IMR-90 (cell line): ENCODE results near the gene RBBP8NL. TPM values are rescaled to one million over a fixed set of nuclear protein-coding genes. Genes with fewer than 3 reads are reported as not detected.

ENCODE experiments used
- ATAC-seq: fragments of 200-7000 bp; cut with Tn5 transposase; 2 replicates; pipeline ENCODE4 v1.9.1; 2020; ENCODE audit warnings: low read depth, mild to moderate bottlenecking, moderate library complexity
- BruUV-seq: library from RNA; stranded (reverse); fragments of 400-500 nt; replicated peaks from 2 replicates; lab custom pipeline; 2021; lab: Mats Ljungman, UMichigan
- CTCF ChIA-PET: fragments of 300-600 bp; formaldehyde crosslinking; extraction: SDS; loops from one replicate; lab custom pipeline; 2021; ENCODE audit warnings: antibody characterized with exemption; lab: Yijun Ruan, JAX
- POLR2A ChIA-PET: fragments of 300-600 bp; sonication (Branson Sonifier 250); formaldehyde crosslinking; loops from one replicate; lab custom pipeline; 2022; ENCODE audit warnings: antibody characterized with exemption; ENCODE audit not compliant: unreplicated experiment; lab: Charles Lee
- DNase-seq: peaks from one replicate; pipeline ENCODE4 v3.0.0; 2013
- H2AFZ ChIP-seq: replicated peaks from 2 replicates; pipeline ENCODE3; 2013; ENCODE audit warnings: low read length, mild to moderate bottlenecking; ENCODE audit not compliant: poor library complexity
- H2AK5ac ChIP-seq: 2 replicates; pipeline ENCODE4 v1.6.1; 2013; ENCODE audit warnings: low read depth, low read length, inconsistent platforms
- H2AK9ac ChIP-seq: replicated peaks from 2 replicates; pipeline ENCODE3; 2013; ENCODE audit warnings: mild to moderate bottlenecking, low read depth, low read length, moderate library complexity; ENCODE audit not compliant: poor library complexity
- H2BK120ac ChIP-seq: 2 replicates; pipeline ENCODE4 v1.6.1; 2013; ENCODE audit warnings: low read depth, low read length, inconsistent platforms
- H2BK15ac ChIP-seq: 3 replicates; pipeline ENCODE4 v1.6.1; 2013; ENCODE audit warnings: low read depth, low read length, inconsistent platforms
- H2BK20ac ChIP-seq: 2 replicates; pipeline ENCODE4 v1.6.1; 2013; ENCODE audit warnings: low read depth, mild to moderate bottlenecking, inconsistent platforms, low read length, moderate library complexity
- H2BK5ac ChIP-seq: 2 replicates; pipeline ENCODE4 v1.6.1; 2013; ENCODE audit warnings: mild to moderate bottlenecking, low read depth, low read length, inconsistent platforms; ENCODE audit not compliant: poor library complexity, severe bottlenecking
- H3K14ac ChIP-seq: replicated peaks from 2 replicates; pipeline ENCODE4 v1.6.1; 2013; ENCODE audit warnings: low read depth, low read length, inconsistent platforms
- H3K18ac ChIP-seq: 2 replicates; pipeline ENCODE4 v1.6.1; 2013; ENCODE audit warnings: low read depth, low read length, control low read depth
- H3K23ac ChIP-seq: 2 replicates; pipeline ENCODE4 v1.6.1; 2013; ENCODE audit warnings: low read depth, low read length, inconsistent platforms
- H3K27ac ChIP-seq: 2 replicates; pipeline ENCODE4 v1.5.1; 2013; ENCODE audit warnings: mild to moderate bottlenecking, control low read depth, low read length; ENCODE audit not compliant: insufficient read depth
- H3K27me3 ChIP-seq: 2 replicates; pipeline ENCODE4 v1.6.1; 2013; ENCODE audit warnings: low read length; ENCODE audit not compliant: control insufficient read depth, insufficient read depth
- H3K36me3 ChIP-seq: 2 replicates; pipeline ENCODE4 v1.6.1; 2013; ENCODE audit warnings: low read length, mixed read lengths; ENCODE audit not compliant: control insufficient read depth, insufficient read depth
- H3K4ac ChIP-seq: 2 replicates; pipeline ENCODE4 v1.6.1; 2013; ENCODE audit warnings: low read depth, low read length, inconsistent platforms
- H3K4me1 ChIP-seq: 2 replicates; pipeline ENCODE4 v1.6.1; 2013; ENCODE audit warnings: low read length, mixed read lengths; ENCODE audit not compliant: control insufficient read depth, insufficient read depth
- H3K4me2 ChIP-seq: 2 replicates; pipeline ENCODE4 v1.6.1; 2013; ENCODE audit warnings: low read depth, mild to moderate bottlenecking, control low read depth, low read length, moderate library complexity
- H3K4me3 ChIP-seq: 2 replicates; pipeline ENCODE4 v1.5.1; 2013; ENCODE audit warnings: low read depth, mild to moderate bottlenecking, control low read depth, low read length, moderate library complexity; ENCODE audit not compliant: insufficient read depth
- H3K56ac ChIP-seq: 2 replicates; pipeline ENCODE4 v1.6.1; 2013; ENCODE audit warnings: low read length, inconsistent platforms; ENCODE audit not compliant: insufficient read depth; ENCODE audit errors: extremely low read depth
- H3K79me1 ChIP-seq, 2 experiments: 2 replicates each; pipeline ENCODE4 v1.6.1; 2013; ENCODE audit warnings: low read length in 2 of 2, inconsistent platforms in 1 of 2, low read depth in 1 of 2
- H3K9ac ChIP-seq: 2 replicates; pipeline ENCODE4 v1.6.1; 2013; ENCODE audit warnings: low read depth, low read length, control low read depth
- H3K9me1 ChIP-seq: 2 replicates; pipeline ENCODE4 v1.6.1; 2013; ENCODE audit warnings: low read length, inconsistent platforms; ENCODE audit not compliant: insufficient read depth
- H3K9me3 ChIP-seq: 2 replicates; pipeline ENCODE4 v1.6.1; 2013; ENCODE audit warnings: low read length; ENCODE audit not compliant: control insufficient read depth, insufficient read depth
- H4K20me1 ChIP-seq: 2 replicates; pipeline ENCODE4 v1.6.1; 2013; ENCODE audit warnings: low read length, inconsistent platforms; ENCODE audit not compliant: insufficient read depth
- H4K5ac ChIP-seq: 2 replicates; pipeline ENCODE4 v1.6.1; 2013; ENCODE audit warnings: mild to moderate bottlenecking, low read depth, low read length, control low read depth
- H4K8ac ChIP-seq, 2 experiments: 2 replicates each; pipeline ENCODE4 v1.6.1; 2013; ENCODE audit warnings: low read depth in 2 of 2, low read length in 2 of 2, control low read depth in 1 of 2, inconsistent platforms in 1 of 2
- H4K91ac ChIP-seq: 2 replicates; pipeline ENCODE4 v1.6.1; 2013; ENCODE audit warnings: low read depth, low read length, inconsistent platforms; ENCODE audit not compliant: insufficient read depth
- CEBPB ChIP-seq: IDR thresholded peaks from 2 replicates; pipeline ENCODE4 v1.6.1; 2012; ENCODE audit warnings: low read depth, low read length, improper control_type of control experiment
- CHD1 ChIP-seq: IDR thresholded peaks from 2 replicates; pipeline ENCODE4 v1.6.1; 2012; ENCODE audit warnings: low read depth, low read length, improper control_type of control experiment
- FOS ChIP-seq: fragments of 150-350 bp; IDR thresholded peaks from 2 replicates; pipeline ENCODE4 v1.6.1; 2016; ENCODE audit warnings: low read depth, low read length
- MAFK ChIP-seq: IDR thresholded peaks from 2 replicates; pipeline ENCODE4 v1.6.1; 2012; ENCODE audit warnings: low read depth, low read length, improper control_type of control experiment
- MAZ ChIP-seq: IDR thresholded peaks from 2 replicates; pipeline ENCODE4 v1.6.1; 2012; ENCODE audit warnings: low read depth, mild to moderate bottlenecking, low read length, improper control_type of control experiment, moderate library complexity, borderline replicate concordance
- MXI1 ChIP-seq: IDR thresholded peaks from 2 replicates; pipeline ENCODE4 v1.6.1; 2012; ENCODE audit warnings: low read depth, mild to moderate bottlenecking, low read length, moderate library complexity, borderline replicate concordance
- NFE2L2 ChIP-seq: fragments of 150-350 bp; IDR thresholded peaks from 2 replicates; pipeline ENCODE4 v1.6.1; 2016; ENCODE audit warnings: low read depth, mild to moderate bottlenecking, low read length
- POLR2A ChIP-seq: IDR thresholded peaks from 2 replicates; pipeline ENCODE4 v1.6.1; 2012; ENCODE audit warnings: mild to moderate bottlenecking, low read depth, low read length
- RFX5 ChIP-seq: IDR thresholded peaks from 2 replicates; pipeline ENCODE4 v1.8.0; 2012; ENCODE audit warnings: low read depth, mild to moderate bottlenecking, low read length, moderate library complexity
- SMC3 ChIP-seq: fragments of 150-350 bp; IDR thresholded peaks from 2 replicates; pipeline ENCODE4 v1.6.1; 2016; ENCODE audit warnings: low read depth, mild to moderate bottlenecking, antibody characterized with exemption, low read length, moderate library complexity
- WGBS, 2 experiments: methylation state at CpG; one replicate each; pipeline versions ENCODE4 v1.1.5 to v1.1.7; 2013; ENCODE audit warnings: missing lambda C conversion rate in 2 of 2; ENCODE audit not compliant: insufficient read length in 1 of 2; ENCODE audit errors: extremely low coverage in 2 of 2; 5-methylcytosine and 5-hydroxymethylcytosine counted together
- dilution Hi-C: fragments of 300-500 bp; cut with HindIII; formaldehyde crosslinking; loops from one replicate; pipeline ENCODE4 v1.14.3; 2018; ENCODE audit warnings: low sequenced_read_pairs; ENCODE audit not compliant: unreplicated experiment
- in situ Hi-C: fragments of 300-500 bp; cut with MboI; formaldehyde crosslinking; loops from 3 replicates; pipeline ENCODE4 v1.14.3; 2019; ENCODE audit warnings: low sequenced_read_pairs, inconsistent platforms, mixed read lengths
- intact Hi-C: fragments of 100-400 bp; cut with micrococcal nuclease; formaldehyde crosslinking; loops from 2 replicates; pipeline ENCODE4 v1.10.0; 2022
- polyA plus RNA-seq, 3 experiments: library from polyadenylated mRNA; depleted of rRNA; stranded (reverse); fragments of >200 nt; gene quantifications; 2 replicates each; pipeline ENCODE4 v1.2.3, GENCODE V29; 2012; ENCODE audit warnings: low replicate concordance in 1 of 3
- total RNA-seq: library from RNA; depleted of rRNA; stranded (reverse); fragments of >200 nt; gene quantifications from 2 replicates; pipeline ENCODE4 v1.2.3, GENCODE V29; 2012
- TF ChIP-seq, protein P1 (sequence below): fragments of 150-350 bp; IDR thresholded peaks from 2 replicates; pipeline ENCODE4 v1.6.1; 2017; ENCODE audit warnings: mild to moderate bottlenecking, antibody characterized with exemption, low read length, low read depth
- TF ChIP-seq, protein P2 (sequence below): fragments of 150-350 bp; IDR thresholded peaks from 2 replicates; pipeline ENCODE4 v1.6.1; 2016; ENCODE audit warnings: low read depth, mild to moderate bottlenecking, low read length, moderate library complexity, borderline replicate concordance

The RBBP8NL gene
- total and polyA plus RNA-seq, 2 of the 4 experiments (the other 2 are of a cell fraction), result not detected

DNA sequence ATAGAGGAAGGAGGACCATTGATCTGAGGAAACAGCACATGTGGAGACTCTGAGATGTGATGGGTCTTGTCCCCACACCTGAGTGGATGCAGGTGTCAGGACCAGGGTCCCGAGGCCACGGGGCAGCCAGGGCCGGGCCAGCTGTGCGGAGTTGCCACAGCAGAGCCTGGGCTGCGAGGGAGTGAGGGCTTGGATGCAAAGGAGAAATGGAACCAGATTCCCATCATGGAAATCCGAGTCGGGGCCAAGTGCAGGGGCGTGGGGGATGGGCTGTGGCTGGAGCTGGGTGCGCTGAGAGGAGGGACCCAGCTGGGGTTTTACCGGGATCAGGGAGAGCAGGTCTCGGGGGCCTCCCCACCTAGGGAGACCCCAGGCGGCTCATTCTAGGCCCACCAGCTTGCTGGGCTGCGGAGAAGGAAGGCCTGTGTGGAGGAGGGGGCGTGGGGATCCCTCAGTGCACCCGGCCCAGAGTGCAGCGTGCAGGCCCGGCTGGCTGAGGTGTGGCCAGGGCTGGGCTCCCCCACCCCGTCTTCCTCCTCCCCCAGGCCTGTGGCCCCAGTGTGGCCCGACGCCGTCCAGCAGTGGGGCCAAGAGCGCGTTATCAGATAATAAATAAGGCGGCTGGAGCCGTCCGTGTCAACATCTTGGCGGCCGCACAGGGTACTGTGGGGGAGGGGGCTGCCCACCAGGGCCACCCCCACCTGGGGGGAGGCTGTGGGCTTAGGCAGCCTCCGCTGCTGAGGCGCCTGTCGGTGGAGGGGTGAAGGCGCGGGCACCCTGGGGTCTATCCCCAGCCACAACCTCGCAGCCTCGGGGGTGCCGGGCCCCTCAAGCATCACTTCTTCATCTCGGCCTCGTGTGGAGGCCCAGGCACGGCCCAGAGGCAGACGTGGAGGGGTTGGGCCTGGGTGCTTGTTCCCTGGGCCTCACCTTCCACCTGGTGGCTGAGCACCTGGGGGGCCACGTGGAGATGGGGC lies 31.2 kb upstream of the RBBP8NL start:
- no peak overlapping the region for H3K4me2 ChIP-seq
- no peak overlapping the region for H3K56ac ChIP-seq
- 0% methylated on average over 3 of the region's 41 CpGs; no CpG with 5 or more reads in 1 of the 2 experiments for whole genome bisulfite sequencing, 2 experiments
- H3K18ac ChIP-seq, result no peak overlapping the region
- H2AK5ac ChIP-seq, result no peak overlapping the region
- H2BK15ac ChIP-seq, result no peak overlapping the region
- H3K9ac ChIP-seq, result no peak overlapping the region
- no peak overlapping the region for H4K91ac ChIP-seq
- no peak overlapping the region for H4K5ac ChIP-seq
- no peak overlapping the region for H3K4me3 ChIP-seq
- H3K9me1 ChIP-seq, result no peaks in the 10 kb centered on the region
- intact Hi-C loops (no loop called here), dilution Hi-C loops (no loop called here), in situ Hi-C loops (no loop called here)
- ChIA-PET POLR2A (no interaction called here), CTCF (no interaction called here)
- no peak overlapping the region for H2AK9ac ChIP-seq
- no peaks in the 10 kb centered on the region for H3K4me1 ChIP-seq
- H4K8ac ChIP-seq, result no peak overlapping the region
- BruUV-seq, result no TSS peak
- H2BK5ac ChIP-seq, result no peak overlapping the region
- no peaks in the 10 kb centered on the region for H3K9me3 ChIP-seq
- no peak overlapping the region for H3K27ac ChIP-seq
- H2AFZ ChIP-seq, result no peak overlapping the region
- H2BK120ac ChIP-seq, result no peak overlapping the region
- no peaks in the 10 kb centered on the region for H3K79me1 ChIP-seq
- no peaks in the 10 kb centered on the region for H3K36me3 ChIP-seq
- TF ChIP-seq MAFK (no peak), NFE2L2 (no peak), FOS (no peak), MXI1 (no peak), SMC3 (no peak), RFX5 (no peak), CHD1 (no peak), CEBPB (no peak), POLR2A (no peak), MAZ (no peak)
- TF ChIP-seq, protein P1, sequence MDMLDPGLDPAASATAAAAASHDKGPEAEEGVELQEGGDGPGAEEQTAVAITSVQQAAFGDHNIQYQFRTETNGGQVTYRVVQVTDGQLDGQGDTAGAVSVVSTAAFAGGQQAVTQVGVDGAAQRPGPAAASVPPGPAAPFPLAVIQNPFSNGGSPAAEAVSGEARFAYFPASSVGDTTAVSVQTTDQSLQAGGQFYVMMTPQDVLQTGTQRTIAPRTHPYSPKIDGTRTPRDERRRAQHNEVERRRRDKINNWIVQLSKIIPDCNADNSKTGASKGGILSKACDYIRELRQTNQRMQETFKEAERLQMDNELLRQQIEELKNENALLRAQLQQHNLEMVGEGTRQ, result no peak
- TF ChIP-seq, protein P2, sequence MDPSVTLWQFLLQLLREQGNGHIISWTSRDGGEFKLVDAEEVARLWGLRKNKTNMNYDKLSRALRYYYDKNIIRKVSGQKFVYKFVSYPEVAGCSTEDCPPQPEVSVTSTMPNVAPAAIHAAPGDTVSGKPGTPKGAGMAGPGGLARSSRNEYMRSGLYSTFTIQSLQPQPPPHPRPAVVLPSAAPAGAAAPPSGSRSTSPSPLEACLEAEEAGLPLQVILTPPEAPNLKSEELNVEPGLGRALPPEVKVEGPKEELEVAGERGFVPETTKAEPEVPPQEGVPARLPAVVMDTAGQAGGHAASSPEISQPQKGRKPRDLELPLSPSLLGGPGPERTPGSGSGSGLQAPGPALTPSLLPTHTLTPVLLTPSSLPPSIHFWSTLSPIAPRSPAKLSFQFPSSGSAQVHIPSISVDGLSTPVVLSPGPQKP, result no peak
- H3K4ac ChIP-seq, result no peak overlapping the region
- no peak overlapping the region for H3K14ac ChIP-seq
- no peak for DNase-seq
- no peak overlapping the region for H2BK20ac ChIP-seq
- H3K27me3 ChIP-seq, result peaks cover 58% of the 10 kb centered on the region
- H3K23ac ChIP-seq, result no peak overlapping the region
- ATAC-seq, result no peak
- H4K20me1 ChIP-seq, result no peaks in the 10 kb centered on the region
